Coronary artery (tissue), 2 donors: ENCODE data around the gene TMPRSS11D.

Source experiments
- DNase-seq: peaks from one replicate; pipeline ENCODE4 v3.0.0-alpha.2; 2017; ENCODE audit warnings: low spot score
- H3K27ac ChIP-seq, 2 donors: fragments of 200-600 bp; sonication (generic); one replicate each; pipeline ENCODE4 v1.5.1; 2016 to 2019
- H3K4me3 ChIP-seq: fragments of 200-600 bp; sonication (generic); 2 replicates; pipeline ENCODE4 v1.5.1; 2016; ENCODE audit warnings: mild to moderate bottlenecking, moderate library complexity
- CTCF ChIP-seq: fragments of 200-600 bp; sonication (generic); IDR thresholded peaks from one replicate; pipeline ENCODE4 v1.5.1; 2019; ENCODE audit warnings: antibody characterized with exemption

TMPRSS11D gene

GRCh38 chr4:67909905-67910584 lies 26.2 kb upstream of the TMPRSS11D start:
- no peak for DNase-seq
- Histone ChIP-seq H3K4me3 (no peak overlapping the region), H3K27ac (no peak overlapping the region)
- no peak for TF ChIP-seq CTCF

GRCh38 chr4:67907650-67908049 lies 23.8 kb upstream of the TMPRSS11D start:
- no peak for DNase-seq
- H3K4me3 ChIP-seq: no peak overlapping the region
- no peak for TF ChIP-seq CTCF
- no peak overlapping the region for H3K27ac ChIP-seq

- no peak for TF ChIP-seq CTCF
- Histone ChIP-seq H3K27ac (no peak overlapping the region), H3K4me3 (no peak overlapping the region)
- no peak for DNase-seq
Measured at GRCh38 chr4:67899096-67899495, 15.3 kb upstream of the TMPRSS11D start.

- H3K4me3 ChIP-seq: no peak overlapping the region
- no peak for DNase-seq
- TF ChIP-seq CTCF: no peak
Measured at GRCh38 chr4:67897686-67898085, 13.9 kb upstream of the TMPRSS11D start.

GRCh38 chr4:67896421-67897065 lies 12.7 kb upstream of the TMPRSS11D start:
- no peak for TF ChIP-seq CTCF
- H3K4me3 ChIP-seq: no peak overlapping the region
- DNase-seq: no peak
- no peak overlapping the region for H3K27ac ChIP-seq

More at GRCh38 chr4:67897686-67898085, 13.9 kb upstream of the TMPRSS11D start:
- no peak overlapping the region for H3K27ac ChIP-seq

GRCh38 chr4:67894659-67895058 lies 10.9 kb upstream of the TMPRSS11D start:
- no peak for DNase-seq
- TF ChIP-seq CTCF: no peak
- H3K27ac ChIP-seq: no peak overlapping the region
- no peak overlapping the region for H3K4me3 ChIP-seq

- Histone ChIP-seq H3K27ac (no peak overlapping the region), H3K4me3 (no peak overlapping the region)
- no peak for DNase-seq
- TF ChIP-seq CTCF: no peak
Measured at GRCh38 chr4:67892905-67893304, 9.1 kb upstream of the TMPRSS11D start.
